Endothelial cell of umbilical vein (primary cell): ENCODE measurements around the gene HBE1.

Experiments
- EZH2 ChIP-seq: IDR thresholded peaks from 2 replicates; pipeline ENCODE4 v1.6.1; 2012; ENCODE audit warnings: borderline replicate concordance, low read depth, mild to moderate bottlenecking, moderate library complexity, low read length, inconsistent platforms; ENCODE audit not compliant: severe bottlenecking
- GATA2 ChIP-seq: IDR thresholded peaks from 2 replicates; pipeline ENCODE4 v1.7.0; 2011; ENCODE audit warnings: low read depth, mild to moderate bottlenecking, moderate library complexity, mixed read lengths, low read length; ENCODE audit not compliant: insufficient read length, insufficient read depth
- MYC ChIP-seq: IDR thresholded peaks from one replicate; pipeline ENCODE4 v1.6.1; 2011; ENCODE audit warnings: mild to moderate bottlenecking, low read depth, low read length
- POLR2A ChIP-seq: IDR thresholded peaks from 2 replicates; pipeline ENCODE4 v1.6.1; 2012; ENCODE audit warnings: low read depth, mild to moderate bottlenecking, control low read depth, low read length
- POLR2AphosphoS5 ChIP-seq: IDR thresholded peaks from 2 replicates; pipeline ENCODE4 v1.6.1; 2012; ENCODE audit warnings: low read depth, mild to moderate bottlenecking, control low read depth, low read length, moderate library complexity; ENCODE audit not compliant: insufficient read depth
- TF ChIP-seq, protein P1 (sequence below), 2 donors: IDR thresholded peaks; 1 replicate in 1 of 2; 2 replicates in 1 of 2; pipeline ENCODE4 v1.5.1; 2011; ENCODE audit warnings: low read length in 2 of 2, mild to moderate bottlenecking in 2 of 2, moderate library complexity in 2 of 2, control low read depth in 1 of 2, inconsistent platforms in 1 of 2, low read depth in 1 of 2; ENCODE audit not compliant: insufficient read depth in 1 of 2; ENCODE audit errors: extremely low read depth in 1 of 2
- TF ChIP-seq, protein P2 (sequence below): IDR thresholded peaks from 2 replicates; pipeline ENCODE4 v1.6.1; 2011; ENCODE audit not compliant: insufficient read depth, insufficient read length

DNA sequence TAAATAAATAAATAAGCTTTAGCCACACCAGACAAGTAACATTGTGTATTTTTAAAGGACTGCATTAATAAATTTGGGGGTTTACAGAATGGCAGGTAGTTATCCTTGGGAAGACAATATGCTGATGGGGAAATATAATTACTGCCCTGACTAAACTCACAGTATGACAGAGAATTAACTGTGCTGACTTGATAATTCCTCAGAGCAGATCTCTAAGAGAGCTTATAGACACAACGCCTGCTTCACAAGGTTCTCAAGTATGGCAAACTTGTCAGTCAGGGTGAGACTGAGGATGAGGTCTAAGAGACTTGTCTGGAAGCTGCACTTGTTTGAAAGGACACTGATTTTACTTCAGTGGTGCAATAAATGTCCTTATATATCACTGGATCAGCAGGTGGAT is 28.7 kb upstream of the HBE1 start:
- TF ChIP-seq POLR2A (no peak), POLR2AphosphoS5 (no peak), EZH2 (no peak), MYC (no peak), GATA2 (no peak)
- TF ChIP-seq, protein P1, sequence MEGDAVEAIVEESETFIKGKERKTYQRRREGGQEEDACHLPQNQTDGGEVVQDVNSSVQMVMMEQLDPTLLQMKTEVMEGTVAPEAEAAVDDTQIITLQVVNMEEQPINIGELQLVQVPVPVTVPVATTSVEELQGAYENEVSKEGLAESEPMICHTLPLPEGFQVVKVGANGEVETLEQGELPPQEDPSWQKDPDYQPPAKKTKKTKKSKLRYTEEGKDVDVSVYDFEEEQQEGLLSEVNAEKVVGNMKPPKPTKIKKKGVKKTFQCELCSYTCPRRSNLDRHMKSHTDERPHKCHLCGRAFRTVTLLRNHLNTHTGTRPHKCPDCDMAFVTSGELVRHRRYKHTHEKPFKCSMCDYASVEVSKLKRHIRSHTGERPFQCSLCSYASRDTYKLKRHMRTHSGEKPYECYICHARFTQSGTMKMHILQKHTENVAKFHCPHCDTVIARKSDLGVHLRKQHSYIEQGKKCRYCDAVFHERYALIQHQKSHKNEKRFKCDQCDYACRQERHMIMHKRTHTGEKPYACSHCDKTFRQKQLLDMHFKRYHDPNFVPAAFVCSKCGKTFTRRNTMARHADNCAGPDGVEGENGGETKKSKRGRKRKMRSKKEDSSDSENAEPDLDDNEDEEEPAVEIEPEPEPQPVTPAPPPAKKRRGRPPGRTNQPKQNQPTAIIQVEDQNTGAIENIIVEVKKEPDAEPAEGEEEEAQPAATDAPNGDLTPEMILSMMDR (IDR thresholded peaks at IDR 0.05; ENCODE audit: extremely low read depth in 1 of 2, insufficient read depth in 1 of 2, low read depth in 1 of 2, low read length in 2 of 2), result no peak
- TF ChIP-seq, protein P2, sequence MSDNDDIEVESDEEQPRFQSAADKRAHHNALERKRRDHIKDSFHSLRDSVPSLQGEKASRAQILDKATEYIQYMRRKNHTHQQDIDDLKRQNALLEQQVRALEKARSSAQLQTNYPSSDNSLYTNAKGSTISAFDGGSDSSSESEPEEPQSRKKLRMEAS, result no peak
